Lower leg skin (tissue), 3 donors: ENCODE results near the gene SLC35F4.

ENCODE experiments used
- POLR2A ChIP-seq, 2 donors: fragments of 450-650 bp; IDR thresholded peaks; one replicate each; pipeline ENCODE4 v1.6.1; 2016 to 2017; ENCODE audit warnings: antibody characterized with exemption in 2 of 2, mild to moderate bottlenecking in 1 of 2, moderate library complexity in 1 of 2
- TF ChIP-seq, protein P1 (sequence below), 3 donors: fragments of 450-650 bp; IDR thresholded peaks; one replicate each; pipeline ENCODE4 v1.5.1; 2016; ENCODE audit warnings: antibody characterized with exemption in 3 of 3, mild to moderate bottlenecking in 3 of 3, moderate library complexity in 2 of 3

GRCh38 chr14:57771801-57772200, 94.1 kb downstream of the SLC35F4 start:
- no peak for TF ChIP-seq POLR2A (IDR thresholded peaks at IDR 0.05)
- TF ChIP-seq, protein P1, sequence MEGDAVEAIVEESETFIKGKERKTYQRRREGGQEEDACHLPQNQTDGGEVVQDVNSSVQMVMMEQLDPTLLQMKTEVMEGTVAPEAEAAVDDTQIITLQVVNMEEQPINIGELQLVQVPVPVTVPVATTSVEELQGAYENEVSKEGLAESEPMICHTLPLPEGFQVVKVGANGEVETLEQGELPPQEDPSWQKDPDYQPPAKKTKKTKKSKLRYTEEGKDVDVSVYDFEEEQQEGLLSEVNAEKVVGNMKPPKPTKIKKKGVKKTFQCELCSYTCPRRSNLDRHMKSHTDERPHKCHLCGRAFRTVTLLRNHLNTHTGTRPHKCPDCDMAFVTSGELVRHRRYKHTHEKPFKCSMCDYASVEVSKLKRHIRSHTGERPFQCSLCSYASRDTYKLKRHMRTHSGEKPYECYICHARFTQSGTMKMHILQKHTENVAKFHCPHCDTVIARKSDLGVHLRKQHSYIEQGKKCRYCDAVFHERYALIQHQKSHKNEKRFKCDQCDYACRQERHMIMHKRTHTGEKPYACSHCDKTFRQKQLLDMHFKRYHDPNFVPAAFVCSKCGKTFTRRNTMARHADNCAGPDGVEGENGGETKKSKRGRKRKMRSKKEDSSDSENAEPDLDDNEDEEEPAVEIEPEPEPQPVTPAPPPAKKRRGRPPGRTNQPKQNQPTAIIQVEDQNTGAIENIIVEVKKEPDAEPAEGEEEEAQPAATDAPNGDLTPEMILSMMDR (IDR thresholded peaks at IDR 0.05): no peak
